IMR-90 (cell line): ENCODE measurements around the gene RNF40. TPM values are rescaled to one million over a fixed set of nuclear protein-coding genes. Genes with fewer than 3 reads are reported as not detected.

Source experiments
- ATAC-seq: fragments of 200-7000 bp; cut with Tn5 transposase; 2 replicates; pipeline ENCODE4 v1.9.1; 2020; ENCODE audit warnings: low read depth, mild to moderate bottlenecking, moderate library complexity
- BruUV-seq: library from RNA; stranded (reverse); fragments of 400-500 nt; replicated peaks from 2 replicates; lab custom pipeline; 2021; lab: Mats Ljungman, UMichigan
- CTCF ChIA-PET: fragments of 300-600 bp; formaldehyde crosslinking; extraction: SDS; loops from one replicate; lab custom pipeline; 2021; ENCODE audit warnings: antibody characterized with exemption; lab: Yijun Ruan, JAX
- POLR2A ChIA-PET: fragments of 300-600 bp; sonication (Branson Sonifier 250); formaldehyde crosslinking; loops from one replicate; lab custom pipeline; 2022; ENCODE audit warnings: antibody characterized with exemption; ENCODE audit not compliant: unreplicated experiment; lab: Charles Lee
- DNase-seq: peaks from one replicate; pipeline ENCODE4 v3.0.0; 2013
- H2AFZ ChIP-seq: replicated peaks from 2 replicates; pipeline ENCODE3; 2013; ENCODE audit warnings: low read length, mild to moderate bottlenecking; ENCODE audit not compliant: poor library complexity
- H2AK5ac ChIP-seq: 2 replicates; pipeline ENCODE4 v1.6.1; 2013; ENCODE audit warnings: low read depth, low read length, inconsistent platforms
- H2AK9ac ChIP-seq: replicated peaks from 2 replicates; pipeline ENCODE3; 2013; ENCODE audit warnings: mild to moderate bottlenecking, low read depth, low read length, moderate library complexity; ENCODE audit not compliant: poor library complexity
- H2BK120ac ChIP-seq: 2 replicates; pipeline ENCODE4 v1.6.1; 2013; ENCODE audit warnings: low read depth, low read length, inconsistent platforms
- H2BK15ac ChIP-seq: 3 replicates; pipeline ENCODE4 v1.6.1; 2013; ENCODE audit warnings: low read depth, low read length, inconsistent platforms
- H2BK20ac ChIP-seq: 2 replicates; pipeline ENCODE4 v1.6.1; 2013; ENCODE audit warnings: low read depth, mild to moderate bottlenecking, inconsistent platforms, low read length, moderate library complexity
- H2BK5ac ChIP-seq: 2 replicates; pipeline ENCODE4 v1.6.1; 2013; ENCODE audit warnings: mild to moderate bottlenecking, low read depth, low read length, inconsistent platforms; ENCODE audit not compliant: poor library complexity, severe bottlenecking
- H3K14ac ChIP-seq: replicated peaks from 2 replicates; pipeline ENCODE4 v1.6.1; 2013; ENCODE audit warnings: low read depth, low read length, inconsistent platforms
- H3K18ac ChIP-seq: 2 replicates; pipeline ENCODE4 v1.6.1; 2013; ENCODE audit warnings: low read depth, low read length, control low read depth
- H3K23ac ChIP-seq: 2 replicates; pipeline ENCODE4 v1.6.1; 2013; ENCODE audit warnings: low read depth, low read length, inconsistent platforms
- H3K27ac ChIP-seq: 2 replicates; pipeline ENCODE4 v1.5.1; 2013; ENCODE audit warnings: mild to moderate bottlenecking, control low read depth, low read length; ENCODE audit not compliant: insufficient read depth
- H3K27me3 ChIP-seq: 2 replicates; pipeline ENCODE4 v1.6.1; 2013; ENCODE audit warnings: low read length; ENCODE audit not compliant: control insufficient read depth, insufficient read depth
- H3K36me3 ChIP-seq: 2 replicates; pipeline ENCODE4 v1.6.1; 2013; ENCODE audit warnings: low read length, mixed read lengths; ENCODE audit not compliant: control insufficient read depth, insufficient read depth
- H3K4ac ChIP-seq: 2 replicates; pipeline ENCODE4 v1.6.1; 2013; ENCODE audit warnings: low read depth, low read length, inconsistent platforms
- H3K4me1 ChIP-seq: 2 replicates; pipeline ENCODE4 v1.6.1; 2013; ENCODE audit warnings: low read length, mixed read lengths; ENCODE audit not compliant: control insufficient read depth, insufficient read depth
- H3K4me2 ChIP-seq: 2 replicates; pipeline ENCODE4 v1.6.1; 2013; ENCODE audit warnings: low read depth, mild to moderate bottlenecking, control low read depth, low read length, moderate library complexity
- H3K4me3 ChIP-seq: 2 replicates; pipeline ENCODE4 v1.5.1; 2013; ENCODE audit warnings: low read depth, mild to moderate bottlenecking, control low read depth, low read length, moderate library complexity; ENCODE audit not compliant: insufficient read depth
- H3K56ac ChIP-seq: 2 replicates; pipeline ENCODE4 v1.6.1; 2013; ENCODE audit warnings: low read length, inconsistent platforms; ENCODE audit not compliant: insufficient read depth; ENCODE audit errors: extremely low read depth
- H3K79me1 ChIP-seq, 2 experiments: 2 replicates each; pipeline ENCODE4 v1.6.1; 2013; ENCODE audit warnings: low read length in 2 of 2, inconsistent platforms in 1 of 2, low read depth in 1 of 2
- H3K9ac ChIP-seq: 2 replicates; pipeline ENCODE4 v1.6.1; 2013; ENCODE audit warnings: low read depth, low read length, control low read depth
- H3K9me1 ChIP-seq: 2 replicates; pipeline ENCODE4 v1.6.1; 2013; ENCODE audit warnings: low read length, inconsistent platforms; ENCODE audit not compliant: insufficient read depth
- H3K9me3 ChIP-seq: 2 replicates; pipeline ENCODE4 v1.6.1; 2013; ENCODE audit warnings: low read length; ENCODE audit not compliant: control insufficient read depth, insufficient read depth
- H4K20me1 ChIP-seq: 2 replicates; pipeline ENCODE4 v1.6.1; 2013; ENCODE audit warnings: low read length, inconsistent platforms; ENCODE audit not compliant: insufficient read depth
- H4K5ac ChIP-seq: 2 replicates; pipeline ENCODE4 v1.6.1; 2013; ENCODE audit warnings: mild to moderate bottlenecking, low read depth, low read length, control low read depth
- H4K8ac ChIP-seq, 2 experiments: 2 replicates each; pipeline ENCODE4 v1.6.1; 2013; ENCODE audit warnings: low read depth in 2 of 2, low read length in 2 of 2, control low read depth in 1 of 2, inconsistent platforms in 1 of 2
- H4K91ac ChIP-seq: 2 replicates; pipeline ENCODE4 v1.6.1; 2013; ENCODE audit warnings: low read depth, low read length, inconsistent platforms; ENCODE audit not compliant: insufficient read depth
- FOS ChIP-seq: fragments of 150-350 bp; IDR thresholded peaks from 2 replicates; pipeline ENCODE4 v1.6.1; 2016; ENCODE audit warnings: low read depth, low read length
- MAFK ChIP-seq: IDR thresholded peaks from 2 replicates; pipeline ENCODE4 v1.6.1; 2012; ENCODE audit warnings: low read depth, low read length, improper control_type of control experiment
- WGBS, 2 experiments: methylation state at CpG; one replicate each; pipeline versions ENCODE4 v1.1.5 to v1.1.7; 2013; ENCODE audit warnings: missing lambda C conversion rate in 2 of 2; ENCODE audit not compliant: insufficient read length in 1 of 2; ENCODE audit errors: extremely low coverage in 2 of 2; 5-methylcytosine and 5-hydroxymethylcytosine counted together
- dilution Hi-C: fragments of 300-500 bp; cut with HindIII; formaldehyde crosslinking; loops from one replicate; pipeline ENCODE4 v1.14.3; 2018; ENCODE audit warnings: low sequenced_read_pairs; ENCODE audit not compliant: unreplicated experiment
- in situ Hi-C: fragments of 300-500 bp; cut with MboI; formaldehyde crosslinking; loops from 3 replicates; pipeline ENCODE4 v1.14.3; 2019; ENCODE audit warnings: low sequenced_read_pairs, inconsistent platforms, mixed read lengths
- intact Hi-C: fragments of 100-400 bp; cut with micrococcal nuclease; formaldehyde crosslinking; loops from 2 replicates; pipeline ENCODE4 v1.10.0; 2022
- polyA plus RNA-seq, 3 experiments: library from polyadenylated mRNA; depleted of rRNA; stranded (reverse); fragments of >200 nt; gene quantifications; 2 replicates each; pipeline ENCODE4 v1.2.3, GENCODE V29; 2012; ENCODE audit warnings: low replicate concordance in 1 of 3
- total RNA-seq: library from RNA; depleted of rRNA; stranded (reverse); fragments of >200 nt; gene quantifications from 2 replicates; pipeline ENCODE4 v1.2.3, GENCODE V29; 2012

The RNF40 gene
- total and polyA plus RNA-seq, 2 of the 4 experiments (the other 2 are of a cell fraction): 46.7 to 72.4 TPM

- no peaks in the 10 kb centered on the region for H3K9me3 ChIP-seq
- no peak overlapping the region for H2AFZ ChIP-seq
- no peak overlapping the region for H3K56ac ChIP-seq
- no peak overlapping the region for H4K8ac ChIP-seq
- H2BK5ac ChIP-seq: no peak overlapping the region
- DNase-seq (peak; percentile 27), ATAC-seq (no peak; the same call in 1 of the 2 replicates)
- H3K23ac ChIP-seq: no peak overlapping the region
- dilution Hi-C loops (no loop called here), intact Hi-C loops (no loop called here), in situ Hi-C loops (no loop called here)
- no peak overlapping the region for H2BK20ac ChIP-seq
- H4K5ac ChIP-seq: no peak overlapping the region
- H3K18ac ChIP-seq: no peak overlapping the region
- H2BK120ac ChIP-seq: no peak overlapping the region
- BruUV-seq: no TSS peak
- H3K4me3 ChIP-seq: no peak overlapping the region
- H4K20me1 ChIP-seq: no peaks in the 10 kb centered on the region
- H3K4me2 ChIP-seq: no peak overlapping the region
- H3K9ac ChIP-seq: no peak overlapping the region
- no peaks in the 10 kb centered on the region for H3K27me3 ChIP-seq
- H2AK9ac ChIP-seq: no peak overlapping the region
- TF ChIP-seq FOS (0 out of 2 replicates have a peak, but pooled peaks have one; percentile 3), MAFK (no peak)
- CTCF ChIA-PET: no interaction called here
- no CpG with 5 or more reads among the region's 3 CpGs for whole genome bisulfite sequencing, 2 experiments
- H3K79me1 ChIP-seq: peaks cover 10 to 26% of the 10 kb centered on the region in 2 experiments
- no peak overlapping the region for H3K27ac ChIP-seq
- H3K9me1 ChIP-seq: no peaks in the 10 kb centered on the region; the same call in 1 of the 2 replicates
- no peak overlapping the region for H3K14ac ChIP-seq
- H2BK15ac ChIP-seq: no peak overlapping the region
- no peak overlapping the region for H3K4ac ChIP-seq
- no peaks in the 10 kb centered on the region for H3K4me1 ChIP-seq
- H4K91ac ChIP-seq: no peak overlapping the region
- H2AK5ac ChIP-seq: no peak overlapping the region
- peaks cover 61% of the 10 kb centered on the region for H3K36me3 ChIP-seq
- POLR2A ChIA-PET: no interaction called here
Measured at GRCh38 chr16:30731411-30731810, 30.7 kb upstream of the RNF40 start.
